Activated T-helper 1 cell treated with Interleukin-2 at 50 U/mL for 16 hours (primary cell): Measurements from ENCODE around the gene PNPLA7.

Source experiments
- DNase-seq: peaks from one replicate; pipeline ENCODE4 v3.0.0-alpha.2; 2020; ENCODE audit warnings: low read depth

PNPLA7 gene

GRCh38 chr9:137449931-137450538 is 100.2 kb downstream of the PNPLA7 start:
- DNase-seq: no peak

GRCh38 chr9:137449081-137449844 is 100.9 kb downstream of the PNPLA7 start:
- no peak for DNase-seq

GRCh38 chr9:137448602-137448962 is 101.6 kb downstream of the PNPLA7 start:
- DNase-seq: no peak

GRCh38 chr9:137447722-137448601 is 102.2 kb downstream of the PNPLA7 start:
- no peak for DNase-seq

- no peak for DNase-seq
Observed at GRCh38 chr9:137446851-137447471, 103.2 kb downstream of the PNPLA7 start.

GRCh38 chr9:137445930-137446431 is 104.2 kb downstream of the PNPLA7 start:
- no peak for DNase-seq

- DNase-seq: peak; percentile 73
Observed at GRCh38 chr9:137445275-137445807, 104.9 kb downstream of the PNPLA7 start.

- DNase-seq: no peak
Observed at GRCh38 chr9:137444106-137444790, 106.0 kb downstream of the PNPLA7 start.

- no peak for DNase-seq
Observed at GRCh38 chr9:137441935-137442321, 108.3 kb downstream of the PNPLA7 start.

GRCh38 chr9:137441289-137441934 is 108.8 kb downstream of the PNPLA7 start, which contains the start of gene ENTPD8:
ENTPD8 (minus strand) TSS chr9:137441357; CDS start chr9:137438285, 3,072 bp downstream.
- DNase-seq: no peak

GRCh38 chr9:137439158-137439714 is 111.0 kb downstream of the PNPLA7 start:
- DNase-seq: no peak

GRCh38 chr9:137438591-137439157 is 111.5 kb downstream of the PNPLA7 start:
- DNase-seq: no peak

- DNase-seq: no peak
Observed at GRCh38 chr9:137437691-137438590, 112.3 kb downstream of the PNPLA7 start.

GRCh38 chr9:137436761-137437600 is 113.2 kb downstream of the PNPLA7 start:
- DNase-seq: no peak

- DNase-seq: no peak
Observed at GRCh38 chr9:137435980-137436760, 114.0 kb downstream of the PNPLA7 start.

GRCh38 chr9:137435381-137435891 is 114.8 kb downstream of the PNPLA7 start:
- no peak for DNase-seq
